BJ (cell line): ENCODE measurements around the gene AOPEP. TPM values are rescaled to one million over a fixed set of nuclear protein-coding genes. Genes with fewer than 3 reads are reported as not detected.
A peak's percentile ranks its signal among the peaks of the same experiment; 100 is the strongest.

Experiments
- CTCF ChIA-PET: fragments of 350-600 bp; formaldehyde crosslinking; extraction: SDS; loops from one replicate; lab custom pipeline; 2021; ENCODE audit warnings: antibody characterized with exemption, inconsistent platforms; lab: Yijun Ruan, JAX
- POLR2A ChIA-PET: fragments of 300-600 bp; sonication (Branson Sonifier 250); formaldehyde crosslinking; extraction: SDS; loops from one replicate; lab custom pipeline; 2021; ENCODE audit warnings: antibody characterized with exemption; lab: Charles Lee
- DNase-seq: peaks from one replicate; pipeline ENCODE4 v3.0.0-alpha.2; 2011; ENCODE audit warnings: low read depth
- H3K27me3 ChIP-seq: 2 replicates; pipeline ENCODE4 v1.6.0; 2011; ENCODE audit warnings: low read length; ENCODE audit not compliant: control insufficient read depth, insufficient read depth
- H3K36me3 ChIP-seq: 2 replicates; pipeline ENCODE4 v1.5.1; 2011; ENCODE audit warnings: low read length; ENCODE audit not compliant: control insufficient read depth, insufficient read depth
- H3K4me3 ChIP-seq: 2 replicates; pipeline ENCODE4 v1.5.1; 2011; ENCODE audit warnings: low read depth, mild to moderate bottlenecking, control low read depth, low read length
- CTCF ChIP-seq: IDR thresholded peaks from 2 replicates; pipeline ENCODE4 v1.5.1; 2011; ENCODE audit warnings: low read depth, mild to moderate bottlenecking, control low read depth, inconsistent platforms, low read length, moderate library complexity; ENCODE audit not compliant: insufficient read depth
- polyA plus RNA-seq: library from polyadenylated mRNA; depleted of rRNA; stranded (reverse); fragments of >200 nt; gene quantifications from 2 replicates; pipeline ENCODE4 v1.2.3, GENCODE V29; 2011

The AOPEP gene
- polyA plus RNA-seq, 1 experiment: 52.1 TPM

GRCh38 chr9:94681508-94681907, 45.0 kb upstream of the AOPEP start:
- ChIA-PET POLR2A (interaction anchor here (0.6 kb wide), 2 partner anchors 180 to 334 kb away, joined by 4 to 9 read pairs; no protein-coding TSS in a partner anchor), CTCF (interaction anchor here (0.6 to 20.6 kb wide), 52 partner anchors 9 to 487 kb away, joined by 3 to 377 read pairs (median 4); no protein-coding TSS in a partner anchor)
- no peak overlapping the region for H3K4me3 ChIP-seq
- H3K36me3 ChIP-seq: no peaks in the 10 kb centered on the region
- no peak for DNase-seq
- TF ChIP-seq CTCF: peak; percentile 80
- no peaks in the 10 kb centered on the region for H3K27me3 ChIP-seq

- peaks cover 2% of the 10 kb centered on the region; the same call in 1 of the 2 replicates for H3K27me3 ChIP-seq
- POLR2A ChIA-PET: no interaction called here
- TF ChIP-seq CTCF: no peak
- CTCF ChIA-PET: interaction anchor here (20.6 kb wide), 1 partner anchor 444 kb away, joined by 377 read pairs; no protein-coding TSS in a partner anchor
- H3K36me3 ChIP-seq: no peaks in the 10 kb centered on the region
- no peak for DNase-seq
- no peak overlapping the region for H3K4me3 ChIP-seq
Observed at GRCh38 chr9:94685359-94685758, 41.1 kb upstream of the AOPEP start.

- DNase-seq: no peak
- no peak for TF ChIP-seq CTCF
- CTCF ChIA-PET: interaction anchor here (1.5 kb wide), 1 partner anchor 438 kb away, joined by 4 read pairs; no protein-coding TSS in a partner anchor
- no peaks in the 10 kb centered on the region for H3K36me3 ChIP-seq
- H3K27me3 ChIP-seq: peaks cover 2% of the 10 kb centered on the region
- POLR2A ChIA-PET: no interaction called here
- no peak overlapping the region for H3K4me3 ChIP-seq
Observed at GRCh38 chr9:94687451-94687850, 39.0 kb upstream of the AOPEP start.

- no peak for TF ChIP-seq CTCF
- peaks cover 2% of the 10 kb centered on the region for H3K27me3 ChIP-seq
- ChIA-PET CTCF (interaction anchor here (0.6 to 2.4 kb wide), 3 partner anchors 9 to 441 kb away, joined by 4 to 11 read pairs (median 5); no protein-coding TSS in a partner anchor), POLR2A (no interaction called here)
- H3K36me3 ChIP-seq: no peaks in the 10 kb centered on the region
- no peak for DNase-seq
- no peak overlapping the region for H3K4me3 ChIP-seq
Observed at GRCh38 chr9:94690344-94690743, 36.2 kb upstream of the AOPEP start.

- Histone ChIP-seq H3K36me3 (no peaks in the 10 kb centered on the region), H3K4me3 (no peak overlapping the region), H3K27me3 (peaks cover 2% of the 10 kb centered on the region)
- DNase-seq: no peak
- ChIA-PET POLR2A (no interaction called here), CTCF (interaction anchor here (1.3 kb wide), 2 partner anchors 11 to 435 kb away, joined by 4 read pairs; no protein-coding TSS in a partner anchor)
- TF ChIP-seq CTCF: no peak
Observed at GRCh38 chr9:94692601-94693000, 33.9 kb upstream of the AOPEP start.
